Measurements from ENCODE around the gene SPARCL1.
"Not testable (repeated sequence)": the region's sequence is repeated elsewhere in the genome, so short reads cannot be mapped to it uniquely, and the experiment has no call there.

Gene SPARCL1

GRCh38 chr4:87500092-87500462, 29.1 kb downstream of the SPARCL1 start:
- no peak for DNase-seq (ENCODE audit: low spot score)

- DNase-seq (ENCODE audit: low spot score), result no peak
These were observed 29.6 kb downstream of the SPARCL1 start for GRCh38 chr4:87499403-87500091.

- no peak for DNase-seq (ENCODE audit: low spot score)
These were observed 30.7 kb downstream of the SPARCL1 start for GRCh38 chr4:87498446-87498900.

DNA sequence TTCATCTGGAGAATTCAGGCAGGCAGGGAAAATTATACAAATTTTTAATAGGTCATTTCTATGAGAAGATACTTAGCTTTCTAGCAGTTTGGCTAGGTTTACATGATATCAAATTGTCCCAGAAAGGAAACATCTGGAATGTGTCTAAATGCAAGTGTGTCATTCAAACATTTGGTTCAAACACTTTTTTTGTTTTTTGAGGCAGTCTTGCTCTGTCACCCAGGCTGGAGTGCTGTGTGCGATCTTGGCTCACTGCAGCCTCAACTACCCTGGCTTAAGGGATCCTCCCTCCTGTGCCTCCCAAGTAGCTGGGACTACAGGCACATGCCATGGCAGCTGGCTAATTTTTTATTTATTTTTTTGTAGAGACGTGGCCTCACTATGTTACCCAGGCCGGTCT, 31.6 kb downstream of the SPARCL1 start:
- DNase-seq (ENCODE audit: low spot score), result no peak

GRCh38 chr4:87497159-87497558, 32.0 kb downstream of the SPARCL1 start:
- peak; percentile 5 for DNase-seq (ENCODE audit: low spot score)

GRCh38 chr4:87493115-87493514, 36.1 kb downstream of the SPARCL1 start:
- DNase-seq (ENCODE audit: low spot score), result no peak

GRCh38 chr4:87491851-87492250, 37.3 kb downstream of the SPARCL1 start:
- DNase-seq (ENCODE audit: low spot score), result not testable (repeated sequence)

DNA sequence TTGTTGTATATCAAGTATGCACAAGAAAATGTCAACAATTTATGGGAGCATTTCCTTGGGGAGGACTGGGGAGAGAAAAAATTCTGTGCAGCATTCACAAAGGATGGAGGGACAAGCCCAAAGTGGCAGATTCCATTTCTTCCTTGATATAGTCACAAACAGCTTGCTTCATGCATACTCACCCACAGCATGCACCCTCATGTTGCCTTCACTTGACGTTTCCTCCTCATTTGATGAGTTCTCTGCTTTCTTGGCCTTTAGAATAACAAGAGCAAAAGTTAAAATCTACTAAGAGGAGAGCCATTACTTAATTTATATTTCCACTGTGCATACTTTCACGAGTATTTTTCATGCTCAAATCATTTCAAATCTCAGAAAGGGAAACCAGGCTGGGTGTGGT, 37.7 kb downstream of the SPARCL1 start:
- no peak for DNase-seq (ENCODE audit: low spot score)

DNA sequence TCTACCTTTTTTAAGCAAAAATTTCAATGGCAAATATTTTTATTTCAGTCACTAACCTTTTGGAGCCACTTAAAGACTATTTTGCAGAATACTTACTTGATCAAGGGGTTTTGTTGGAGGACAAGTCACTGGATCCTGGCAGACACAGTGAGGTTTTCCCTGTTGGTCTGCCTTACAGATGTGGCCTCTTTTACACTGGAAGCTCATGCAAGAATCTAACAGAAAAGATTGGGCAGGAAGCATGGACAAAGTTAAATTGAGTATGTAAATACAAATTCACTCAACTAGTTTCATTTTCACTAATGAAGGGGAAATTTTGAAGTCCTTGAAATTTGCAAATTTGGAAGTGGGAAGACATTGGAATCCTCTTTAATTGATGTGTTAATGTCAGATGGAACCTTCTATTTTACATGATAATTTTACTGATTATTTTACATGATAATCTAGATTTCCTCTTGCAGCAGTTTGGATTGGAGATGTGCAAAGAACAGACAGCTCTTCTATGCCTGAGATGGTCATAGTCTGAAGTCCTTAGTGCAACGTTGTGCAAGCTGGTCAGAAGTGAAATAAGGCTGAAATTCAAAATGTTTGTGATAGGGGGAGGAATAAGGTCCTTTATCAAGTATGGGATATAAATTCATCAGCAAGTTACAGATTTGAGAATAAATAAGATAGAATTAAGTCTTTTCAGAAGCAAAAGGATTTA, 38.4 kb downstream of the SPARCL1 start:
- DNase-seq (ENCODE audit: low spot score), result no peak

DNA sequence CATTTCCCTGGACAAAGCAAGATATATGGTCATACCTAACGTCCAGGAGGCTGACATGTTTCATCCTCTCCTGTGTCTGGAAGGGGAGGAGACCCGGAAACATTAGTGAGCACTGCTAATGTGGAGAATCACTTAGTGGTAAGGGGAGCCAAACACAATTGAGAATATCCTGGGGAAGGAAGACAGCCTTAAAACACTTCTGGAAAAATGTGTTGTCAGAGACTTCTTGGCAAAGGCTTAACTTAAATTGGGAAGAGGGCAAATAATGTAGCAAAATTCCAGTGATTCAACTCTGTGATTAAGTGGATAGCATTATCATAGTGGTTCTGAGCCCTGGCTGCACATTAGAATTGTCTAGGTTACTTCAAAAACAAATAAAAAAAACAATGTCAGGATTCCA, 39.5 kb downstream of the SPARCL1 start:
- no peak for DNase-seq (ENCODE audit: low spot score)

GRCh38 chr4:87488666-87489065, 40.5 kb downstream of the SPARCL1 start:
- DNase-seq (ENCODE audit: low spot score), result not testable (repeated sequence)

GRCh38 chr4:87483247-87483646, 45.9 kb downstream of the SPARCL1 start:
- DNase-seq (ENCODE audit: low spot score), result not testable (repeated sequence)

DNA sequence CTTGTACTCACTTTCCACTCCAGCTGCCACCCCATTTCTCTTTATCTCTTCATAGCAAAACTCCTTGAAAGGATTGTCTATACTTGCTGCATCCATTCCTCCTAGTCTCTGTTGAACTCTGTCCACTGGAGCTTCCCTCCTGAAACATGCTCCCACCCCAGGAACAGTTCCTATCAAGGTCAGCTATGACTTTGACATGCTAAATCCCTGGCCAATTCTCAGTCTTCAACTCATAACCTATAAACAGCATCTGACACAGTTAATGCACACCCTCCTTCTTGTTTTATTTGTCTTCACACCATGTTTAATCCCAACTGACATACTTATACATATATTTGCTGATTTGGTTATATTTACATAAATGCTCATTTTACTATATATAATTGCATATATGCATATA, 47.8 kb downstream of the SPARCL1 start:
- no peak for DNase-seq (ENCODE audit: low spot score)

GRCh38 chr4:87478732-87479250, 50.4 kb downstream of the SPARCL1 start:
- no peak for DNase-seq (ENCODE audit: low spot score)

DNA sequence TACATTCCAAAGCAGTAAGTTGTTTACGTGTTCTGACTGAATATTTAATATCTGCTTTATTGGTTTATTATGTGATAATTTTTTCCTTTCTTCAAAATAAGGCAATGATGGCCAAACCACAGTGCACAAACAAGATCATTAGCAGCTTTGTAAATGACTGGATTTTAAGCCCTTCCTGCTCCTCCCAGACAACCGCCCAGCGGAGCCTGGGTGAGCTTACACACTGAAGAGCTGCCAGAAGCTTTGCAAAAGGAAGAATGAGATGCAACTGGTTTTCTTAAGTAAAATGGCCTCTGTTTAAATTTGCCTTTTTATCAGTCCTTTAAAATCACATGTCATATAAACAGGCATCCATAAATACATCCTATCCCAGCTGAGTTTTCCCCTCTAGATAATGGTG, 52.2 kb downstream of the SPARCL1 start:
- no peak for DNase-seq (ENCODE audit: low spot score)

DNA sequence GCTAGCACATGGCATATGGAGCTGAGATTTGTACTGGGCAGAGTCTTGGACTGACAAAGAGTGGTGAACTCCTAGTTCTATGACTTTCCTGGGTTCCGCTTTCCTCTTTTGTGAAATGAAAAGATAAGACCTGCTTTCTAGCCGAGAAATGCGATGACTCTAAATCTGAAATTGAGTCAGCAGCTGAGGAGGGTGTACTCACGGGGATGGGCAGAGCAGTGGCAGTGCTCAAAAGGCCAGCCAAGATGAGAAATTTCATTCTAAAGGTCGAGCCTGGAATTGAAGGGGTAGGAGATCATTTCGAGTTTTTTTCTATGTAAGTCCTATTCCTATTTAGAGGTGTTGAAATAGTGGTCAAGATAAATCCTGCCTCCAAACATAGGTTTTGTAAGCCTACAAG, 59.8 kb downstream of the SPARCL1 start:
- DNase-seq (ENCODE audit: low spot score), result no peak

GRCh38 chr4:87465739-87466366, 63.3 kb downstream of the SPARCL1 start:
- DNase-seq (ENCODE audit: low spot score), result peak; percentile 23

GRCh38 chr4:87462102-87462501, 67.1 kb downstream of the SPARCL1 start:
- no peak for DNase-seq (ENCODE audit: low spot score)

GRCh38 chr4:87461281-87461700, 67.9 kb downstream of the SPARCL1 start:
- peak; percentile 30 for DNase-seq (ENCODE audit: low spot score)

DNA sequence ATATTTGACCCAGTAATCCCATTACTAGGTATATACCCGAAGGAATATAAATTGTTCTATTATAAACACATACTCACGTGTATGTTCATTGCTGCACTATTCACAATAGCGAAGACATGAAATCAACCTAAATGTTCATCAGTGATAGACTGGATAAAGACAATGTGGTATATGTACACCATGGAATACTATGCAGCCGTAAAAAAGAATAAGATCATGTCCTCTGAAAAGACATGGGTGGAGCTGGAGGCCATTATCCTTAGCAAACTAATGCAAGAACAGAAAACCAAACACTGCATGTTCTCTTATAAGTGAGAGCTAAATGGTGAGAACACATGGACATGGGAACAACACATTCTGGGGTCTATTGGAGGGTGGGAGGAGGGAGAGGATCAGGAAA, 70.3 kb downstream of the SPARCL1 start:
- DNase-seq (ENCODE audit: low spot score), result no peak

- DNase-seq (ENCODE audit: low spot score), result no peak
These were observed 77.6 kb downstream of the SPARCL1 start for GRCh38 chr4:87451537-87451936.

GRCh38 chr4:87446375-87446774, 82.8 kb downstream of the SPARCL1 start:
- not testable (repeated sequence) for DNase-seq (ENCODE audit: low spot score)

GRCh38 chr4:87445964-87446363, 83.2 kb downstream of the SPARCL1 start:
- DNase-seq (ENCODE audit: low spot score), result no peak
